Measurements from ENCODE around the gene OR4K5. TPM values are rescaled to one million over a fixed set of nuclear protein-coding genes. Genes with fewer than 3 reads are reported as not detected.
"Not testable (repeated sequence)": the region's sequence is repeated elsewhere in the genome, so short reads cannot be mapped to it uniquely, and the experiment has no call there.

The OR4K5 gene, protein sequence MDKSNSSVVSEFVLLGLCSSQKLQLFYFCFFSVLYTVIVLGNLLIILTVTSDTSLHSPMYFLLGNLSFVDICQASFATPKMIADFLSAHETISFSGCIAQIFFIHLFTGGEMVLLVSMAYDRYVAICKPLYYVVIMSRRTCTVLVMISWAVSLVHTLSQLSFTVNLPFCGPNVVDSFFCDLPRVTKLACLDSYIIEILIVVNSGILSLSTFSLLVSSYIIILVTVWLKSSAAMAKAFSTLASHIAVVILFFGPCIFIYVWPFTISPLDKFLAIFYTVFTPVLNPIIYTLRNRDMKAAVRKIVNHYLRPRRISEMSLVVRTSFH
- polyA plus RNA-seq (ENCODE audit: insufficient read length) = not detected
- long read RNA-seq, donor 1 = 0 reads
- long read RNA-seq, donor 2 = 0 reads
- long read RNA-seq, donor 3 = 0 reads
- long read RNA-seq, donor 4 = 0 reads
- long read RNA-seq, donor 5 = 0 reads
- long read RNA-seq, donor 6 = 0 reads
- long read RNA-seq, donor 7 = 0 reads
- long read RNA-seq, donor 8 = 0 reads

DNA sequence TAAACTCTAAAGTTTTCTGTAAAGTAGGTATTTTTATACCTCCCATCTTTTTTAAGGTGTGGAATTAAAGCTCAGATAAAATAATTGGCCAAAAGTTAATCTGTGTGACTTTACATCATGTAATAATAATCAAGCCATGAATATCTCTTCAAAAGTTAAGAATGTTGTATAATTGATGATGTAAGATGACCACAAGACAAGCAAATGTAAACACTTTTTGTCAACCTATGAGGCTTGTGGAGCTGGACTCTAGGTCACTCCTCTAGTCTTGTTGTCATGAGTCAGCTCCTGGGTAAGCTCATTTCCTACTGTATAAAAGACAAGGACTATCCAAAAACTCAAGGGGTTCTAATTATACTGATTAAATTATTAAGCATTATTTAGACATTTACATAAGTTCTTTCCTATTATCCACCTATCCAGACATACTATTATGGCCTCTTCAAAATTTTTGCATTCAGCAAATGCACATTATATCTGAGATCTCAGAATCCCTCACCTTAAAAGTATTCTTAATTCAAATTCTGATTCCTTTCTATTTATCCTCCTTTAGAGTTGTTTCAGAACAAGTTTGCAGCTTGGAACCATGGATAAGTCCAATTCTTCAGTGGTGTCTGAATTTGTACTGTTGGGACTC lies at the start of gene OR4K5:
OR4K5 (plus strand) TSS at position 587 of the 637 bp plus-strand sequence; CDS start at position 587, 0 bp downstream.
- DNase-seq = no peak

DNA sequence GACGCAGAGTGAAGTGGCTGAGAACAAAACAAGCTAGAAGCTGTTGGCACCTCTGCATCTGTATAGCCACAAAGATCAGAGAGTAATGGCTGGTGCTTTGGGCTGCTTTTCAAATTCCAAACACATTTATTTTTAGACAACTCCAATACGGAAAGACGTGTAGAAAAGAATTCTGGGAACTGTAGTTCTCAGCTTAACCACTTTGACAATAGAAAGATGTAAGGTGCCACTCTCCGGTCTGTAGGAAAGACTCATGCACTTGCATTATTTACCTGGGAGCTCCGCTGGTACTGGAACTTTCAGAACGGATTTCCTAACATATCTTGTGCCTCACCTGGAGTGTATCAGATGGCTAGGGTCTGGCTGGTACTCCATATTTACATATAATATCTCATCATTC lies 47.2 kb upstream of the OR4K5 start:
- no peak for DNase-seq

DNA sequence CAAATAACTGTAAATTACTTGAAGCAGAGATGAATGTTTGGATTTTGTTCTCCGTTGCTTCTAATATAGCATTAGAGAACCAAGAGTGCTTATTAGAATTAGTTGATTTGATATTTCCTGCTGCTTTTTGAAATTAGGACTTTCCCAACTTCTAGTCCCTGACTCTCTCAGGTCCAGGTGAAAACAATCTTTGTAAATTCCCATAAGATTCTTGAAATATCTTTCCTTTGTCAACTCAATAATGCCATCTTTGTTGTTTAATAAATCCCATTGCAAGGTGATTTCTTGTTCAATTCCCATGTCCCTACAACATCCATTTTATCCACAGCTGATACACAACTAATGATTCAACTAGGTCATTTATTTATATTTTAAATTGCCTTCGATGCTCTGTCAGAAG lies 45.6 kb upstream of the OR4K5 start, which contains the start of gene OR4K2:
OR4K2 (plus strand) TSS at position 301 of the 400 bp plus-strand sequence. CDS start 1,126 bp downstream, outside the sequence.
- no peak for DNase-seq

DNA sequence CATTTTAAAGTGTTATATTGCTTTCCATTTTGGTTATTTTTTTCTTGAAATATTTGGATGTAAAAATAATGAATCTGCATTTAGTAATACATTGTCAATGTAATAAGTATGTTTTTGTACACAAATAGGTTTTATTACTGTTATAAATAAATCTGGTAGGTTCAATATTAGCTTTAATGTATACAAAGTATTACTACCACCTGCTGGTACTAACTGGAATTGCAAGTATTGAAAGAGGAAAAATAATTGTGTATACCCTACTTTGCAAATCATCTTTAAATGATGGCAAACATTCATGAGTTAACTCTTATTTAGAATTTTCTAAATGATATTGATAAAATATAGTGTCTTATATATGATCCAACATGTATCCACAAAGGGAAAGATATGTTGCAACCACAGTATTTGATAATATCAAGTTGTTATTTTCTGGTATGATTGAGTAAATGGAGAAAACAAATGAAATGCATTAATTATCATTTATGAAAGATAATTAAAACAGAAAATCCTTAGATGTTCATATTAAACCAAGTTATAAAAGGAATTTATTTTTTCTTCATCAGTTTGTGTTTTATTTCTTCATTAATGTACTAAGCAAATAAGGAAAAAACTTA lies 42.3 kb upstream of the OR4K5 start:
- no peak for DNase-seq

DNA sequence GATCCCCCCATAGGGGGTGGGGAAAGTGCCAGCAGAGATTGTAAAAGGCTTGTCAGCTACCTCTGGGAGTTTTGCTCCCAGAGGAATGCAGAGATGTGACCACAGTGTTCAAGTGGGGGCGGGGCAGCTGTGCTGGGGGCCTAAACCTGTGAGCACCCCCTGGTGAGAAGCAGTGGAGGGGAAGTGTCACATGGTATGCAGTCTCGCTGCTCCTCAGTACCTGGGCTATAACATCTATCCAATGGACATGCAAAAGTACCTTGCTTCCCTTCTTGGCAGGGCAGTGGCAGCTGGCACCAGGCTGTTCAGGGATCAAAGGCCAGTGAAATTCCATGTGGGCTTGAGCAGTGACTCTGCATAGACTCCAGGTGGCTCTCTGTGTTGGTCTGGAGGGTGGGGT lies 25.1 kb upstream of the OR4K5 start:
- DNase-seq = no peak

DNA sequence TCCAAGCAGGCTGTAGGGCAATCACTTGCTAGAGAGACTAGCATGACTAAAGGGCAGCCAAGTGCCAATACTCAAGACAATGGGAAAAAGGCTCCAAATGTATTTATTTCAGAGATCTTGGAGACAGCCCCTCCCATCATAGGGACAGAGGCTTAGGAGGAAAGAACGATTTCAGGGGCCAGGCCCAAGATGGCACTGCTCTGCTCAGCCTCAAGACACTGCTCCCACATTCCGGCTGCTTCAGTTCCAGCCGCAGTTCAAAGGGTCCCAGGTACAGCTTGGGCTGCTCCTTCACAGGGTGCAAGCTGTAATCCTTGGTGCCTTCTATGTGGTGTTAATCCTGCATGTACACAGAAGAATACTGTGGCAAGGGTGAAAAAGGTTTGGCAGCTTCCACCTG lies 19.4 kb upstream of the OR4K5 start:
- DNase-seq = no peak

DNA sequence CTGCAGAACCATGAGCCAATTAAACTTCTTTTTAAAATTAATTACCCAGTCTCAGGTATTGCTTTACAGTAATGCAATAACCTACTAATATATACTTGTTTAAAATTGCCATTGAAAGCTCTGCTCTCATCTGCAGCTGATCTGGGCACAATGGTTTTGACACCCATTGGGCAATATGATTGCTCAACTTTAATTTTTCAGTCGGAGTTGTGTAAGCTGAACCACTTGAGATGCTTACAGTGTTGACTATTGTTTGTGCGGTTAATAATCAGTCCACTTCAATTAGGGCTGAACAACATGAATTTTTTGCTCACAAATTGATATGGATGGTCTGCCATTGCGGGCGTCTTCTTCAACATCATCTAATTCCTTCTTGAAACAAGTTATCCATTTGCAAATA lies 18.0 kb upstream of the OR4K5 start:
- no peak for DNase-seq

DNA sequence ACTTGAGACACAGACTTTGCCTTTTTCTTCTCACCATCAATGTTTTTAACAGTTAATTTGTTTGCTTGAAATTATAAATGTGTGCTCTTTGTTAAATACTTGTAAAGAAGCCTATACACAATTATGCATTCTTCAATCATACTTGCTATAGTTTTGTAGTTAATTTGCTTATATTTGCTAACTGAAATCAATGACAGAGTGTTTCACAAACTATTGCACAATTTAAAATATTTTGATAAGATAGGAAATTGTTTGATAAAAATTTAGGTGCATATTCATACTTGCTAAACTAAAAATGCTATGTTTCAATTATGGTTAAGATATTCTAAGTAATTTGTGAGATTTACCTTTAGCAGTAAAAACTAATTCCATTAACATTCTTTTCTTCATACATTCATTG lies 13.7 kb upstream of the OR4K5 start:
- no peak for DNase-seq

DNA sequence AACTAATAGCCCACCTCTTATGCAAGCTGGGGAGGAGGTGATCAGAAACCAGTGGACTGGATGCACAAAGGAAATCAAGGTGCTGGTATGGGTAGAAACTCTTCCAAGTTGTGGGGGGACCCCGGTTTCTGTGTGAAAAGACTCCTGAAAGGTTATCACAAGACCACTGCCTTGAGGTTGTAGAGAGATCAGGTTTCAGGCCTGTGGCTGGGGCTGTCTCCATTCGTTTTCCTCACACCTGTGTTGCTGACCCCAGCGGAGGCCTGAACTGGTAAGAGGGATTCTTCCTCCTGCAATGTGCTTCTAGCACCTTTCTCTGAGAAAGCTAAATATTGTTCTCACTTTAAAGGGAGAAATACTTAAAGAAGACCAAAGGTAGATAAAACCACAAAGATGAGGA lies 9.3 kb upstream of the OR4K5 start:
- no peak for DNase-seq

DNA sequence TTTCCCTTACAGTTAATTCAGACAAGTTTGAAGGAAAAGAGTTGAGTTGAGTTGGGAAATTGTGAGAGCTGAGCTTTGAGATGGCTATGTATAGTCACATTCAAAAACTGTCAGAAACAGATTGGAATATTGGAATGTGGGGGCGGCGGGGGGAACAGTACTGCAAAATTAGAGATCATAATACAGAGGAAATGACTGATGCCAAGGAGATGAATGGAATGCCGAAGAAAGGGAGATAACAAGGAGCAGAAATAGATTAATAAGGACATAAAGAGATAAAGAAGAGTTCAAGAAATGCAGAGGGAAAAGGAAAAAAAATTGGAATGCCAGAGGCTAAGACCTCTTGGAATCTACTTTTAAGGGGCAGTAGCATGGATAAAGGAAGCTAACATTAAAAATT lies 3.2 kb upstream of the OR4K5 start:
- DNase-seq = no peak

DNA sequence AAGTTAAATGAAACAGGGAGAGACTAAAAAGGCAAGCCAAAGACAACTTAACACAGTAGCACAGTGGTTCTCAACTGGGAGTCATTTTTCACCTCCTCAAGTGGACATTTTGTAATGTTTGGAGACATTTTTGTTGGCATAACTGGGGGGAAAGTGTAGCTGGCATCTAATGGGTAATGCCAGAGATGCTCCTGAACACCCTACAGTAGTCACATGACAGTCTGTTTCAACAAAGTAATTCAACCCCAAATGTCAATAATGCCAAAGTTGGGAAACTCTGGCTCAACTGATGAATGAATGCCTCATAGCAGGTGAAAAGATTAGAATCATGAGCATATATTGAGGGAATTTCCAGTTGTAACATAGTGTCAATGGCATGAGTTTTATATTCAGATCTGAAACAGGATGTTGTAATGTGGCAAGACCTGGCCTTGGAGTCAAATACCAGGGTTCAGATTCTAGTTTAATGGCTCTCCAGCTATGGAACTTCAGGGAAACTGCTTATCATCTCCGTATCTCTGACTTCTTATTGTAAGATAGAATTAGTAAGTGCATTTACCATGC lies 2.4 kb upstream of the OR4K5 start:
- no peak for DNase-seq

DNA sequence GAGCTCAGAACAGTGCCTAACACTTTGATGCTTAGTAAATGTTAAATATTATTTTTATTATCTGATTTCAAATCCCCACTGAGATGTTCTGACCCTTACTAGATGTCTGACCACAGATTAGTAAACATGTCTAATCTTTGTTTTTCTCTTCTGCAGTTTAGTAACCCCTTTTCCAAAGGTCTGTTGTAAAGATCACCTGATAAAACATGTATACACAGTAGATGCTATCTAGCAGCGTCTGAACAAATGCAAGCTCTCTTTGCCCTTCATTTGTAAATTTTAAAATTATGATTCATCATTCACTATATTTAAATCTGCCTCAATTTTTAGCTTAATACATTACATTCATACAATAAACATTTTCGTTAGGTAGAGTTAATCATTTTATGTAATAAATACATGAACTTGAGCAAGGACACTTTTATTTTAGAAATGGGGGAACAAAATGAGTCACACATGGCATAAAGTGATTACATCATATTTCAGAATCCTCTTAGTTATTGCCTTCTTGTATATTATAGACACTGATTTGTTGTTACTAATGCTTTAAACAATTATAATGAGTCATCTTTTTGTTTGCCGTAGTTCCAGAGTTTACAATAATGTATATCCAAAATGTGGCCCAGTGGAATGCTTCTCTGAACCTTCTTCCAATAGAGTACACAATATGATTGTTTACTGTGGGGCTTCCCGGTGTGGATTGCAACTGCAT lies 1.7 kb upstream of the OR4K5 start:
- DNase-seq = no peak

DNA sequence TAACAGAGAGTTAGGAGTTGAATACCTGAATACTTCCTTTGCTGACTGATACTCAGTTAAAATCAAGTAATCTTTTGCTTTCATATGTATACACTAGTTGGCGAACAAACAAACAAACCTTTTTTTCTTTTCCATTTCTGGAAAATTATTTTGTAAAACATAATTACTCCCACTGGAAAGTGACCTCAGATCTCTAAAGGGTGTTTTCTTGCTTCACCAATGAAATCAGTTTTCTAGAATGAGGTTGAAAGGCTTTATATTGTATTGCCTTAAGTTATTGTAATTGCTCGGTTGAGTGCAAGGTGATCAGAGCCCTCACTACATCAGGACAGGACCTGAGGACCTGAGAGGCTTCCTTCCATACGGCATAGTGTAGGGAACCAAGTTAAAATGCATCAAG lies 10.2 kb downstream of the OR4K5 start, which contains the start of gene OR4K1:
OR4K1 (plus strand) TSS at position 301 of the 400 bp plus-strand sequence. CDS start 4,750 bp downstream, outside the sequence.
- DNase-seq = no peak

DNA sequence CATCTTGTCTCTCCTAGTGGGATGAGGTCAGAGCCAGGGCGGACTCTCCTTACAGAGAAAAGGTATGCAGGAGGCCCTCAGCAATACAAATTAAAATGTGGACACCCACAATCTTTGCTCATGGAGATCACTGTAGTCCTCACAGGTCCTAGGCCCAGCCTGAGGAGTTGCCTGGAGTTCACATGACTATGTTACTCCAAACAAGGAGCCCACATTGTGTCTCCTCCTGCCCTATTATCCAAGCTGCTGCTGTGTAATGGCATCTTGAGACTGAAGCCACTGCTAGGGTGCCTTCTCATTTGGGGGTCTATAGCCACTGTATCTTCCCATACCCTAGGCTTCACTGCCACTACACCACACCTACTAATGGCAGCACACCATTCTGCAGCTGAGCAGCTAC lies 21.3 kb downstream of the OR4K5 start:
- no peak for DNase-seq

DNA sequence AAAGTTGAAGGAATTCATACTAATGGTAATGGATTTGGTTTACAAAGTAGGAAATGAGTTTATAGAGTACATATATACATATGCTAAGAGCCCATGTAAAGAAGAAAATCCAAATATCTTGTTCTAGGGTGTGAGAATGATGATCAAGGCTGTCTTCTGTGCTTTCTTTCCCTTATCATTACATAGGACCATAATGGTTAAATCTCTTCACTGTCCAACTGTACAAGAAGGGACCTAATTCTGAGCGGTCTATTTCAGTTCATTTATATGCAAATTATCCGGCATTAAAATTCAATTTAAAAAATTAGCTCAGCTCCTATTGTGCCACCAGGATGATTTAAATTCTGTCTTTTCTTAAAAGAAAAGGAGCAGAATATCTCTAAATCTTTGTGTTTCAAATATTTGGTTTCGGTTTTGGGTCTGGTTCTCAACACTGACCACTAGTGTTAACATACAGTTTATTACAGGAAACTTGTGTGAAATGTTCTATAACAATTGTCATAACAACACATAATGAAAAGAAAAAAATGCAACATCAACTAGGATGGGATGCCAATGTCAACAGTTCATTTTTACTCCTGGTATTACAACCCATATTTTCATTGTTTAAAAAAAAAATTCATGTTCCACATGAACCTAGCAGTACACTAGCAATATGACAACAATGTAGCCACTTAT lies 27.1 kb downstream of the OR4K5 start:
- no peak for DNase-seq

DNA sequence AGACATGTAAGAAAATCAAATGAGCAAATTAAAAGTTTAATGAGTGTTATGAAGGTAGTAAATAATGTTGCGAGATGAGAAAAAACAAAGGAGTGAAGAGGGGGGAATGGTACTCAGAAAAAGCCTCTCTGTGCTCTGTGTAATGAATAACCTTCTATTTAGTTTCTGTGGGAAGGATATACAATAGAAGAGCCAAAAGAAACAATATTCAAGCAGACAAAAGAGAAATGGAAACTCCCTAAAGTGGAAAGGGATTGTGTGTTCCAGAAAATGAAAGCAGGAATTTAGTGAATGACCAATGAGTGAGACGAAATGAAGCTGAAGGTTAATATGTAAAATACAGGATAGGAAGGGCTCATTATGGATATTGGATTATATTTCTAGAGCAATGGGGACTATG lies 28.8 kb downstream of the OR4K5 start:
- DNase-seq = no peak

DNA sequence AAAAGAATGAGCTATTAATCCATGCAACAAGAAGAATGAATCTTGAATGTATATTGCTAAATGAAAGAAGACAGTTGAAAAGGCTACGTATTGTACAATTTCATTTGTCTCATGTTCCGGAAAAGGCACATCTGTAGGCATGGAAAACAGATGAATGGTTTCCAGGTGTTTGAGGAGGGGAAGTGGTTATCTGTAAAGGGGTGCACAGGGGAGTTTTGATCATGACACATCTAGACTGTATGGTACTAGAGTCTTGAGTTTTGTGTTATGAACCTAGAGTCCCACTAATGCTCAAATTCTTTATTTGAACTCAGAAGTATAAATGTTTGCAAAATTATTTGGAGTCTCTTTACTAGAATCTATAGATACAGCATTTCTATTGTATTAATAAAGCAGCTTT lies 49.3 kb downstream of the OR4K5 start:
- not testable (repeated sequence) for DNase-seq
